Measurements from ENCODE around the gene GRP. TPM values are rescaled to one million over a fixed set of nuclear protein-coding genes. Genes with fewer than 3 reads are reported as not detected.

Gene GRP
- polyA plus RNA-seq, 2 of the 4 experiments (the other 2 are of a cell fraction): not detected

- Histone ChIP-seq H3K9me3 (no peaks in the 10 kb centered on the region), H3K4me3 (no peak overlapping the region), H3K4me1 (no peaks in the 10 kb centered on the region), H3K4me2 (no peak overlapping the region), H3K27ac (no peak overlapping the region)
- no peak for TF ChIP-seq RNF2 (IDR thresholded peaks at IDR 0.05; ENCODE audit: borderline replicate concordance, low read depth)
- TF ChIP-seq ZSCAN20 (CRISPR knock-in tag; IDR thresholded peaks at IDR 0.05): no peak
- TF ChIP-seq FOSL2 (IDR thresholded peaks at IDR 0.05): no peak
- no peak for TF ChIP-seq FOSL2 (CRISPR knock-in tag; IDR thresholded peaks at IDR 0.05)
- no peak for TF ChIP-seq CBX8 (IDR thresholded peaks at IDR 0.05)
- TF ChIP-seq GATA3 (IDR thresholded peaks at IDR 0.05; ENCODE audit: borderline replicate concordance): no peak
- TF ChIP-seq HMGXB4 (CRISPR knock-in tag; IDR thresholded peaks at IDR 0.05; ENCODE audit: borderline replicate concordance): no peak
- no peak for TF ChIP-seq SREBF2 (IDR thresholded peaks at IDR 0.05)
- FAIRE-seq (no peak), ATAC-seq (no peak), DNase-seq (ENCODE audit: low read depth in 1 of 2, low spot score in 1 of 2) (no peak)
- WGBS (ENCODE audit: missing lambda C conversion rate): 64% methylated on average over 4 of the region's 4 CpGs
- ChIA-PET POLR2A (no interaction called here), CTCF (no interaction called here)
Measured at GRCh38 chr18:59210299-59210698, 9.7 kb upstream of the GRP start.

- ChIA-PET CTCF (interaction anchor here (0.7 to 0.8 kb wide), 2 partner anchors 12 to 38 kb away, joined by 3 to 5 read pairs; no protein-coding TSS in a partner anchor), POLR2A (no interaction called here)
- 61% methylated on average over 2 of the region's 2 CpGs for WGBS (ENCODE audit: missing lambda C conversion rate)
- Histone ChIP-seq H3K4me3 (no peak overlapping the region), H3K9me3 (no peaks in the 10 kb centered on the region), H3K4me2 (no peak overlapping the region), H3K4me1 (no peaks in the 10 kb centered on the region), H3K27ac (no peak overlapping the region)
- no peak for FAIRE-seq
- ATAC-seq: no peak
- no peak for DNase-seq (ENCODE audit: low read depth in 1 of 2, low spot score in 1 of 2)
- TF ChIP-seq FOXS1 (CRISPR knock-in tag; IDR thresholded peaks at IDR 0.05): no peak
- no peak for TF ChIP-seq TP53 (CRISPR knock-in tag; IDR thresholded peaks at IDR 0.05)
- TF ChIP-seq CBX8 (IDR thresholded peaks at IDR 0.05): no peak
- TF ChIP-seq, protein P1, sequence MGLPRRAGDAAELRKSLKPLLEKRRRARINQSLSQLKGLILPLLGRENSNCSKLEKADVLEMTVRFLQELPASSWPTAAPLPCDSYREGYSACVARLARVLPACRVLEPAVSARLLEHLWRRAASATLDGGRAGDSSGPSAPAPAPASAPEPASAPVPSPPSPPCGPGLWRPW (IDR thresholded peaks at IDR 0.05): no peak
- no peak for TF ChIP-seq PBX3 (IDR thresholded peaks at IDR 0.05)
- no peak for TF ChIP-seq ZSCAN20 (CRISPR knock-in tag; IDR thresholded peaks at IDR 0.05)
- TF ChIP-seq ZC3H11A (IDR thresholded peaks at IDR 0.05): no peak
Measured at GRCh38 chr18:59211629-59212028, 8.3 kb upstream of the GRP start.

- DNase-seq (ENCODE audit: low read depth in 1 of 2, low spot score in 1 of 2) (no peak), FAIRE-seq (no peak), ATAC-seq (no peak)
- Histone ChIP-seq H3K27ac (no peak overlapping the region), H3K4me1 (peaks cover 4% of the 10 kb centered on the region; the same call in 2 of the 3 replicates), H3K9me3 (no peaks in the 10 kb centered on the region), H3K4me3 (no peak overlapping the region), H3K4me2 (no peak overlapping the region)
- no peak for TF ChIP-seq ZFP36 (IDR thresholded peaks at IDR 0.05; ENCODE audit: borderline replicate concordance, partially characterized antibody)
- TF ChIP-seq FOSB (CRISPR knock-in tag; IDR thresholded peaks at IDR 0.05): no peak
- TF ChIP-seq, protein P2, sequence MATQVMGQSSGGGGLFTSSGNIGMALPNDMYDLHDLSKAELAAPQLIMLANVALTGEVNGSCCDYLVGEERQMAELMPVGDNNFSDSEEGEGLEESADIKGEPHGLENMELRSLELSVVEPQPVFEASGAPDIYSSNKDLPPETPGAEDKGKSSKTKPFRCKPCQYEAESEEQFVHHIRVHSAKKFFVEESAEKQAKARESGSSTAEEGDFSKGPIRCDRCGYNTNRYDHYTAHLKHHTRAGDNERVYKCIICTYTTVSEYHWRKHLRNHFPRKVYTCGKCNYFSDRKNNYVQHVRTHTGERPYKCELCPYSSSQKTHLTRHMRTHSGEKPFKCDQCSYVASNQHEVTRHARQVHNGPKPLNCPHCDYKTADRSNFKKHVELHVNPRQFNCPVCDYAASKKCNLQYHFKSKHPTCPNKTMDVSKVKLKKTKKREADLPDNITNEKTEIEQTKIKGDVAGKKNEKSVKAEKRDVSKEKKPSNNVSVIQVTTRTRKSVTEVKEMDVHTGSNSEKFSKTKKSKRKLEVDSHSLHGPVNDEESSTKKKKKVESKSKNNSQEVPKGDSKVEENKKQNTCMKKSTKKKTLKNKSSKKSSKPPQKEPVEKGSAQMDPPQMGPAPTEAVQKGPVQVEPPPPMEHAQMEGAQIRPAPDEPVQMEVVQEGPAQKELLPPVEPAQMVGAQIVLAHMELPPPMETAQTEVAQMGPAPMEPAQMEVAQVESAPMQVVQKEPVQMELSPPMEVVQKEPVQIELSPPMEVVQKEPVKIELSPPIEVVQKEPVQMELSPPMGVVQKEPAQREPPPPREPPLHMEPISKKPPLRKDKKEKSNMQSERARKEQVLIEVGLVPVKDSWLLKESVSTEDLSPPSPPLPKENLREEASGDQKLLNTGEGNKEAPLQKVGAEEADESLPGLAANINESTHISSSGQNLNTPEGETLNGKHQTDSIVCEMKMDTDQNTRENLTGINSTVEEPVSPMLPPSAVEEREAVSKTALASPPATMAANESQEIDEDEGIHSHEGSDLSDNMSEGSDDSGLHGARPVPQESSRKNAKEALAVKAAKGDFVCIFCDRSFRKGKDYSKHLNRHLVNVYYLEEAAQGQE (IDR thresholded peaks at IDR 0.05): no peak
- no peak for TF ChIP-seq HDAC2 (IDR thresholded peaks at IDR 0.05)
- no peak for TF ChIP-seq NPAS2 (CRISPR knock-in tag; IDR thresholded peaks at IDR 0.05; ENCODE audit: borderline replicate concordance)
- no peak for TF ChIP-seq PBX3 (IDR thresholded peaks at IDR 0.05)
- no peak for TF ChIP-seq POLR2AphosphoS2 (conservative IDR thresholded peaks at IDR 0.05; ENCODE audit: low read length)
- TF ChIP-seq POLR2A (IDR thresholded peaks at IDR 0.05; ENCODE audit: low read length): no peak
- TF ChIP-seq SREBF2 (IDR thresholded peaks at IDR 0.05): no peak
- TF ChIP-seq, protein P1 (IDR thresholded peaks at IDR 0.05): no peak
- TF ChIP-seq, protein P3, sequence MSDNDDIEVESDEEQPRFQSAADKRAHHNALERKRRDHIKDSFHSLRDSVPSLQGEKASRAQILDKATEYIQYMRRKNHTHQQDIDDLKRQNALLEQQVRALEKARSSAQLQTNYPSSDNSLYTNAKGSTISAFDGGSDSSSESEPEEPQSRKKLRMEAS (IDR thresholded peaks at IDR 0.05): no peak
- TF ChIP-seq KDM5A (IDR thresholded peaks at IDR 0.05): no peak
- TF ChIP-seq, protein P4, sequence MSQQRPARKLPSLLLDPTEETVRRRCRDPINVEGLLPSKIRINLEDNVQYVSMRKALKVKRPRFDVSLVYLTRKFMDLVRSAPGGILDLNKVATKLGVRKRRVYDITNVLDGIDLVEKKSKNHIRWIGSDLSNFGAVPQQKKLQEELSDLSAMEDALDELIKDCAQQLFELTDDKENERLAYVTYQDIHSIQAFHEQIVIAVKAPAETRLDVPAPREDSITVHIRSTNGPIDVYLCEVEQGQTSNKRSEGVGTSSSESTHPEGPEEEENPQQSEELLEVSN (IDR thresholded peaks at IDR 0.05; ENCODE audit: borderline replicate concordance, low read depth): no peak
- no peak for TF ChIP-seq RCOR1 (IDR thresholded peaks at IDR 0.05; ENCODE audit: low read depth, low read length)
- CTCF ChIA-PET: interaction anchor here (0.7 to 1.2 kb wide), 2 partner anchors 12 to 1096 kb away, joined by 3 read pairs; no protein-coding TSS in a partner anchor
- POLR2A ChIA-PET: no interaction called here
- 49% methylated on average over 6 of the region's 6 CpGs for WGBS (ENCODE audit: missing lambda C conversion rate)
Measured at GRCh38 chr18:59218018-59218417, 1.9 kb upstream of the GRP start.
